ENCODE measurements around the gene TNIK.
"Not testable (repeated sequence)": the region's sequence is repeated elsewhere in the genome, so short reads cannot be mapped to it uniquely, and the experiment has no call there.

The TNIK gene

DNA sequence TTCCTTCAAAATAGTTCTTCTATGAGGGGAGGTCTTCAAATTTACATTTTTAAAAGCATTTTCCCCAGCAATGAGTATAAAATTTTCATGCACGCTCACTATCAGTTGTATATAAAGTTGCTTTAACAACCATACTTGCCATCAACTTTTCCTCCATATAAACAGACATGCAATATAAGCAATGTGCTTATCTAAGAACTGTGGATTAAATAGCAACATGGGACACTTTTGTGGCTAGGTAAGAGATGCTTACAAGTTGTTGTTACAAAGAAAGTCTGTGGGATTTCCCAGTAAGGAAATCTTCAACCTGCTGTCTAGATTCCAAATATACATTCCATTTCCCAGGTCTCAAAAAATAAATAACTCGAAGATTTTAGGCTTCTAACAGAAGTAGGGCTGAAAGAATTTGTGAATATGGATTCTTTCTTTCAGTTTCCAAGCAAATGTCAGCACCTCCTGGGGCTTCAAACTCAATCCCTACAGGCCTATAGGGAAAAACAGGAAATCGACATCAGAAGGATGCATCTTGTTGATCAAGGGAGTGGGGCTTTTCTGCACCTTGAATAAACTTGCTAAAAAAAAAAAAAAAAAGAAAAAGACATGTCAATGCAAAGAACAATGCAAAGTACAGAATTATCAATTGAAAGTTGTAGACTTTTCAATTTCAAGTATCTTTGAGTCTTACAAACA lies 16.1 kb downstream of the TNIK start:
- no peak for DNase-seq

DNA sequence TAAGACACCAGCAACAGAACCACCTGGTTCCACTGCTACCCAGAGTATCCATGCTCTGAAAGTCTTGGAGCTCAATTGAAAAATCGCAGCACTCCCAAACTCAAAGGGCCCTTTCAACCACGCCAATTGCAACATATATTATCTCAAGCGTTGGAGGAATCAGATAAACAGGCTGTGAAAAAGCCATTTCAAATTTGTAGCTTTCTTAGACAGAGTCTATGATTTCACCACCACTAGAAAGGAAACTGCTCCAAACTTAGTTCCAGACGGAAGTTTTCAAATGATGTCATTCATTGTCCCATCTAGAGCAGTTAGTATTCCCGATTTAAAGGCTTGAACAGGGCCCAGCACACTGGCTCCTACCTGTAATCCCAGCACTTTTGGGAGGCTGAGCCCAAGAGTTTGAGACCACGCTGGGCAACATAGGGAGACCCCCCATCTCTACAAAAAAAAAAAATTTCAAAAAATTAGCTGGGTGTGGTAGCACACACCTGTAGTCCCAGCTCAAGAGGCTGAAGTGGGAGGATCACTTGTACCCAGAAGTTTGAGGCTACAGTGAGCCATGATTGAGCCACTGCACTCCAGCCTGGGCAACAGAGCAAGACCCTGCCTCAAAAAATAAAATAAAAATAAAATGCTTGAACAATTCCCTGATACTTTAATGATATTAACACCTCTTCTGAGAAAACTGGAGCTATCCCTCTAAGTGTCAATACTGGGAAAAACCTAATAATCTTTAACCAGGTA lies 16.8 kb downstream of the TNIK start:
- no peak for DNase-seq

DNA sequence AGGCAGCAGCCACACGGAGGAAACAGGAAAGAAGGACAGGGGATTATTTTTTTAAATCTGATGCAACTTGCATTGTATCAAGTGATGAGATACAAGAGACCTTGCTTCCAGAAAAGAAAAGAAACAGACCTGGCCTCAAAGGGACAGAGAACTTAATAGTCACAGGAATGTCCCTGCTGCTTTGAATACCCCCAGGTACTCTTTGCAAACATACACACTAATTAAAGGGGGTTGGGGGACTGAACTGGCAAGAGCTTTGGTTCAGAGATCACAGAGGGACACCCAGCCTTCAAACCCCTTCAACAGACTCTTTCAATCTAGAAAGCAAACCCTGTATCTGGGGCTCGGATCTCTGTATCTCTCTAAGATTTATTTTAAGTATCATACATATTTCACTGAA lies 18.0 kb downstream of the TNIK start:
- DNase-seq = no peak

DNA sequence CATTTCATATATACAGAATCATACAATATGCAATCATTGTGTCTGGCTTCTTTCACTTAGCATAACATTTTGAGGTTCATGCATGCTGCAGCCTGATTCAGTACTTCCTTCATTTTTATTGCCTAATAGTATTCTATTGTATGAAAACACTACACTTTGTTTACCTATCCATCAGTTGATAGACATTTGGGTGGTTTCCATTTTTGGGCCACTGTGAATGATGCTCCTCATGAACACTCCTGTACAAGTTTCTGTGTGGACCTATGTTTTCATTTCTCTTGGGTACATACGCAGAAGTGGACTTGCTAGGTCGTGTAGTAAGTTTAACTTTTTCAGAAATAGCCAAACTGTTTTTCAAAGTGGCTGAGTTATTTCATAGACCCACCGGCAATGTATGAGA lies 18.8 kb downstream of the TNIK start:
- DNase-seq = no peak

DNA sequence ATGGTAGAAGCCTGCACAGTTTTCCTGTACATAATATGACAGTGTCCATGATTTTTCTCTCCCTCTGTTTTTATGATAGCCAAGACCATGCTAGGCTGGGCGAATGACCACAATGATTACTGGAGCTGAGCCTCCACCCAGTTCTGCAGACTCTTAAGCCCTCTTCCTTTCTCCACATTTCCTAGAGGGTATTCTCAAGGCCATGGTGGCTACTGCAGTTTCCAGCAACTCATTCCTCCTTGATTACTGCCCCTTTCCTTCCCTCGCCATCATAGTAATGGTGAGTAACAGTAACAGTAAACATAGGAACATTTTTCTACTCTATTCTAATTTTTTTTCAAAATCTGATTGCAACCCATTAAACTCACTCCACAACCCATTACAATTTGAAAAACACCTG lies 20.2 kb downstream of the TNIK start:
- no peak for DNase-seq

DNA sequence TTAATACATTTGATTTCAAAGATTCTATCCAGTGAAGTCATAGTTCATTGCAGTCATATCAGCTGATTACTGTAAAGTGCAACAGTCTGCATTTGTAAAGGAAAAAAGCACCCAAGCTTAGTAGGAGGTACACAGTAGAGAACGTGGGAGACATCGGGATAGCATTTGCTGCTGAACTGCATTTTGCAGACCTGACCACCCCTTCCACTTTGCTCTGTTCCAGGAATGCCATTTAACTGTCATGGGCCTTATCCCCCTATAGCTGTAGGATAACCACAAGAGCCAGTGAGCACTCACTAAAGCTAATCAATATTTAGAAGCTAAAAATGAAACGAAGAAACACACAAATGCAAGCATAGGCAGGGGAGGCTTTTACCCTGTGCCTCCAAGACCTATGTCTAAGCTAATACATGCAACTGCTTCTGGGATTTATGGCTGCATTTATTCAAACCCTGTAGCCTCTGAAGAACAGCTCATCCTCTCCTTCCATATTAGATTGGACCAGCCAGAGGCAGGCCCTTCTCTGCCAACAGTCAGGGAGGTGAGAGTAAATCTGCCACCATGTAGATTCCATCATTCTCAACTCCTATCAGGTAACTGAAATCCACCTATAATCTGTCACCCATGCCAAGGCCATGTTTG lies 23.0 kb downstream of the TNIK start:
- DNase-seq = no peak

DNA sequence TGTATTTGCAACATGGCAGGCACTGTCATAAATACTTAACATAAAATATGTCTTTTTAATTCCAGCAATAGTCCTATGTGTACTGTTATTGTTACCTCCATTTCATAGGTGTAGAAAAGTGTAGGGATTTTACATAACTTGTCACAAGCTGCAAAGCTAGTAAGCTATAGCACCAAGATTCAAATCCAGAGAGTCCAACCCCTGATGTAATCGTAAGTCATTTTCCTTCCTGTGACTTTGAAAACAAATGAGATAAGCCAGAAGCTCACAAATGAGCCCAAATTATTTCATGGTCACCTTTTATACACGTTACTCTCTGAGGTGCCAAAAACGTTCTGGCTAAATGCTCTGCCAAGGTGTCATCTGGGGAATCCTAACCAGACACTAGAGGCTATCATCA lies 23.8 kb downstream of the TNIK start:
- no peak for DNase-seq

DNA sequence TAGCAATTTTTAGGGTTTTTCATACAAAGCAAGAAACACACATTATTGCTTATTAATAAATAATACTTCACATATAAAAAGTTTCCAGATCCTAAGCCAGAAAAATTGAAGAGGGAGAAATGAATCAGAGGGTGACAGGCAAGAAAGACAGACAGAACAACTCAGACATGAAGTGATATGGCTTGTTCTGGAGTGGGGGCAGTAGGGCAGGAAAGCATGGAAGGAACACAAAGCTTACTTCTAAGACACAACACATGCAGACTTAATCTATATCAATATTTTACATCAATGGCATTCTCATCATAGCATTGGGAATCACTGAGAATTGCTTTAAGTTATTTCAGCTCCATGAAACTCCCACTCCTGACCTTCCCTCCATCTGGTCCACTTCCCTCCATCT lies 24.4 kb downstream of the TNIK start:
- no peak for DNase-seq

DNA sequence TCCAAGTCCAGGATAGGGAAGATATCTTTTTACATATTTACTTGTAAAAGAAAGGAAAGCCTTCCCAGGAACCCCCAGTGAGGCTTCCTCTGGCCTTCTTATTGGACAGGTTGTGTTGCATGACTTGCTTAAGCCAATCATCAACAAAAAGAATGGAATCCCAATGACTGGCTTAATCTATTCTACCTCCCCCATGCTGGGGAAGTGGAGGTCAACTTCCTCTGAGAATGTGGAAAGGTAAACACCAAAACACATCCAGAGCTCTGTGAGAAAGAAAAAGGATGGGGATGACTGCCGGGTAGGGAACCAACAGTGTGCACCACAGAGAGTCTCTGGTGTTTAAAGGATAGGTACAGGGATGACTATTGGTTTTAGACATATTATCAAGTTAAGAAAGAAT lies 25.1 kb downstream of the TNIK start:
- no peak for DNase-seq

DNA sequence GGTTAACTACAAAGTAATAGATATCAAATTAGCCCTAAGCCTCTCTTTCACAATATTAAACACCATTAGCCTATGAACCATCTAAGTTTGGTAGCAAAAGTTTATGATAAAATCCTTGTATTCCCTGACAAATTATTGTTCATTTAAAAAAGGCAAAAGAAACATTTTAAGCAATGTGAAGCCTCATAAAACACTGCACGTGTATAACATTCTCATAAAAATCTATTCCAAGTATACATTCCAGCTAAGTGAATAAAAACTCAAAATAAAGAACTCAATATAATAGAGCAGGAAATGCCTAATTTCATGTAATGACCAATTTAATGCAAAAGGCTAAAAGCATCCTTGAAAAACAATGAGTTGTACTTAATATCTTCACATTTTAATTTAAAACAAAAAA lies 27.7 kb downstream of the TNIK start:
- no peak for DNase-seq

DNA sequence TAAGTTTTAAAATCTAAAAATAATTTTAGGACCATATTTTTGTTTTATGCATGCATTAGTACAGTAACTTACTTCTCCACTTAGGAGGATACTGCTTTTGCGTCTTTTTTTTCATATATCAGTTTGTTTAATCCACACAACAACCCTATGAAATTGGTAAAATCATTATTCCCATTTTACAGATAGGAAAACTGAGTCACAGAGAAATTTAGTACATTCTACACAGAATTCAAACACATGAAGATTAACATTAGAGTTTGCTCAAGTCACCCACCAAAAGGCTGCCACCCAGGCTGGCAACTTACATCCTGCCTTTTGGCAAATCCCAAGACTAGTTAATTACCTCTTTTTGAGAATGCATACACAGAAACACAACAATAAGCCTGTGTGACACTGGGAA lies 28.7 kb downstream of the TNIK start:
- no peak for DNase-seq

DNA sequence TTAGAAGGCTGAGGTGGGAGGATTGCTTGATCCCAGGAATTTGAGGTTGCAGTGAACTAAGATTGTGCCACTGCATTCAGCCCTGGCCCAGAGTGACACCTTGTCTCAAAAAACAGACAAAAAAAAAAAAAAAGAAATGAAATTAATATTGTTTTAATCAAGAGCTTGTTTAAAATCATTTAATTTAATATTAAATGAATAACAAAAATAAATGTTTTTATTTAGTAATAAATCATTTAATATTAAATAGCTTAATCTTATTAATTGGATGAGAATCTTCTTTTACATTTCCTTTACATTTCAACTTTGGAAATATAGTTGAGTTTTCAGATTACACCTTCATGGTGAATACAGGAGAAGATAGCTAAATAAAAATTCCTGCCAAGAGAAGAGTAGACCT lies 29.7 kb downstream of the TNIK start:
- DNase-seq = no peak

DNA sequence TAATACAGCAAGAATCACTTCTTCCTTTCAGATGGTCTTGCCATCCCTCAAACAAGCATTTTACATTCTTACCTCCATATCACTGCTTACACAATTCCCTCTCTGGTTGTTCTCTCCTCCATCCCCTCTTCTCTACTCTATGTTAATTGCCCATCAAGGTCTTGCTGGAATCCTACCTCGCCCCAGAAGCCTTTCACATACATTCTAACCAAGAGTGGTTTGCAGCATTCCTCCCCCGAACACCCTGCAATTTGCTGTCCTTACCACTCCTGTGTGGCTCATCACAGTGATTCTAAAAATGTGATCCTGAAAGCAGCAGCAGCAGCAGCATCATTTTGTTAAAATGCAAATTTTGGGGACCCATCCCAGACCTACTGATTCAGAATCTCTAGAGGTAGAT lies 30.6 kb downstream of the TNIK start:
- no peak for DNase-seq

DNA sequence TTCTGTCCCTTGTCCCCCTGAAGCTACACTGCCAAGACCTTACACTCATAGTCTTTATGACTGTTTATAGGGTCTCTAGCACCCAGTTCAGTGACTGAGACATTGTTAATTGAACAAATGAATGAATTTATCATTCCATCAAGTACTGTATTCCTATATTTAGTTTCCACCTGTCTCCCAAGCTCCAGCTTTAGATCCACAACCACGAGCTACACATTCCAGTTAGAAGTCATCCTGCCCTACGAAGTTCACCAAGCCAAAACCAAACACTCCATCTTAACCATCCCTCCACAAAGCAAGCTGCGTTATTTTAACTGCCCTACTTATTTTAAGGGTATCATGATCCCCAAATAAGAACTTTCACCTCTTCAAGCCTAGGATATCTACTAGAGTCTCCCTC lies 31.3 kb downstream of the TNIK start:
- DNase-seq = no peak

DNA sequence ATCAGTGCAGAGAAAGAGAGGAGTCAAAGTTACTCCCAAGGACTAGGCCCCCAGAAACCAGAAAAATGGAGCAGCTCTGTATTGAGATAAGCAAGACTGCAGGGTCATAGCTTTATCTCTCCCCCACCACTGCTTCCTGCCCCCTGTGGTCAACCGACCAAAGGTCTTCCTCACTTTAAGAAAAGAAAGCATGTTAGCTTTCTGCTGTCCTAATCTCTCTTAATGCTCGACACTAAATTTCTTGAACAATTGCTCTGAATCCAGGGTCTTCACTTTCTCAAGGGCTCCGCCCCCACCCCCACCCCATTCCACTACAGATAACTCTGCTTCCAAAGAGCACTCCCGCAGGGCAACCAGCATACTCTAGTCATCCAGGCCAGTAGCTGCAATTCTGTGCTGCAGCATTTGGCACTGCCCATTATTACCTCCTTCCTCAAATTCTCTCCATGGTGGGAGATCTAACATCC lies 31.9 kb downstream of the TNIK start:
- no peak for DNase-seq

DNA sequence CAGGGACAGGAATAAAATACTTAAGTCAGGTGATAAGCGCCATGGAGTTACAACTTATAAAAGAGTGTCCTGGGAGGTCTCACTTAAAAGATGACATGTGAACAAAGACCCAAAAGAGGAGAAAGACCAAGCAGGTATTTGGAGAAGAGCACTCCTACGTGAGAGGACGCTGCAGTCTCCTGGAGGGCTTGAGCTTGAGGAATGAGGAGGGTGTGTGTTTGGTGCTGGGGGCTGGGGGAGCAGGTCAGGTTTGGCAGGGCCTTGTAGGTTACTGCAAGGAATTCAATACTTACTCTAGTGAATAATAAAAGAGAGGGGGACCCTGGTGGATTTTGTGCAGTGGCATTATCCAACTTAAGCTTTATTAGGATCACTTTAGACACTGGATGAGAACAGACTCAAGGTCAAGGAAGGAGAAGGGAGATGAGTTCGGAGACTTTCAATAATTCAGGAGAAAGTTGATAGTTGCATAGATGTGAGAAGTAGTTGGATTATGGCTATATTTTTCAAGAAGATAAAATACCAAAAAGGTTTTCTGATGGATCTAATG lies 32.4 kb downstream of the TNIK start:
- no peak for DNase-seq

DNA sequence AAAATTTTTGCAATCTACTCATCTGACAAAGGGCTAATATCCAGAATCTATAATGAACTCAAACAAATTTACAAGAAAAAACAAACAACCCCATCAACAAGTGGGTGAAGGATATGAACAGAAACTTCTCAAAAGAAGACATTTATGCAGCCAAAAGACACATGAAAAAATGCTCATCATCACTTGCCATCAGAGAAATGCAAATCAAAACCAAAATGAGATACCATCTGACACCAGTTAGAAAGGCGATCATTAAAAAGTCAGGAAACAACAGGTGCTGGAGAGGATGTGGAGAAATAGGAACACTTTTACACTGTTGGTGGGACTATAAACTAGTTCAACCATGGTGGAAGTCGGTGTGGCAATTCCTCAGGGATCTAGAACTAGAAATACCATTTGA lies 36.1 kb downstream of the TNIK start:
- not testable (repeated sequence) for DNase-seq

DNA sequence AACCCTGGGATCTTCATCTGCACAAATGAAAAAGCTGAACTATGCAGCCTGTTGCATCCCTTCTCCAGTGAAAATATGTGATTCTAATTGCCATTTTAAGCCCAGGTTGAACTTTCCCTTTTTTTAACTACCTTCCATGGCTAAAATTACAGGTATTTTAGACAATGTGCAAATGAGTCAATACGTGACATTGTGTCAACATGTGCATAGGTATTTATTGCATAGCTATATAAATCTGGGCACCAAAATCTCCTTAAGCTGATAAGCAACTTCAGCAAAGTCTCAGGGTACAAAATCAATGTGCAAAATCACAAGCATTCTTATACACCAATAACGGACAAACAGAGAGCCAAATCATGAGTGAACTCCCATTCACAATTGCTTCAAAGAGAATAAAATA lies 37.4 kb downstream of the TNIK start:
- DNase-seq = not testable (repeated sequence)

DNA sequence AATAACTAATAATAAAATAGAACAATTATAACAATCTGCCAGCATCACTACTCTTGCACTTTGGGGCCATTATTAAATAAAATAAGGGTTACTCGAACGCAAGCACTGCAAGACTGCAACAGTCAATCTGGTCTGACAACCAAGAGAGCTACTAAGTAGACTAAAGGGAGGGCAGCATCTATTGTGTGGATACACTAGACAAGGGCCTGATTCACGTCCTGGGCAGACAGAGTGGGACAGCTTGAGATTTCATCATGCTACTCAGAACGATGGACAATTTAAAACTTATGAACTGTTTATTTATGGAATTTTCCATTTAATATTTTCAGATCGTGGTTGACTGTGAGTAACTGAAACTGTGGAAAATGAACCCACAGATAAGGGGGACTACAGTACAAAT lies 39.5 kb downstream of the TNIK start:
- no peak for DNase-seq

DNA sequence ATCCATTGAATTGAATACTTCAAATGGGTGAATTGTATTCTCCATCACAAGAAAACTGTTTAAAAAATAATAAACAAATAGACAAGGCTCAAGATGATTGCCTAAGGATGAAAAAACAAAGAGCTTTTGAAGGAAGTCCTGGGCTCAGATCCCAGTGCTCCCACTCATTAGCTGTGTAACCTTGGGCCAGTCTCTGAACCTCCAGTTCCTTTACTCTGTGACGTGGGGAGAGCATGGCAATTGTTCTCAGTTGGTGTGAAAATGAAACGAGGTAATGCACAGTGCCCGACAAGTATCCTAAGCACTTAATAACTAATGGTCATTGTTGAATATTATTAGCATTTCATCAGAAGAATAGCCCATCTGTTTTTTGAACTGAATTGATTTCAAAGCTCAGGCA lies 40.7 kb downstream of the TNIK start:
- DNase-seq = no peak

DNA sequence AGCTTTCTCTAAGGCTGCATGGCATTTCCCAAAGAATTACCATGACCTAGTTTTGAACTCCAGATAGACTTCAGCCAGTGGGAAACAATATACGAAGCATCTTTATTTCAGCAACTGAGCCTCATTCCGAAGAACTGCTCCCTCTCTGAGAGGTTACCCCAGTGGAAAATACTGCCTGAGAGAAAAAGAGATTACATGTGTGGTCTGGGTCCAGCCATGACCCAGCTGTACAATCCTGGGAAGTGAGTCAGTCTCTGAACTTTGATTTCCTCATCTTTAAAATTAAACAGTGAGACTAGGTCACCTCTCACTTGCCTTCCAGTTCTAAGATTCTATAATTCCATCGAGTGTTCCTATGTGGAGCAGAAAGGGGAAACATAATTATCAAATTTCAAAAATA lies 42.4 kb downstream of the TNIK start:
- DNase-seq = no peak

DNA sequence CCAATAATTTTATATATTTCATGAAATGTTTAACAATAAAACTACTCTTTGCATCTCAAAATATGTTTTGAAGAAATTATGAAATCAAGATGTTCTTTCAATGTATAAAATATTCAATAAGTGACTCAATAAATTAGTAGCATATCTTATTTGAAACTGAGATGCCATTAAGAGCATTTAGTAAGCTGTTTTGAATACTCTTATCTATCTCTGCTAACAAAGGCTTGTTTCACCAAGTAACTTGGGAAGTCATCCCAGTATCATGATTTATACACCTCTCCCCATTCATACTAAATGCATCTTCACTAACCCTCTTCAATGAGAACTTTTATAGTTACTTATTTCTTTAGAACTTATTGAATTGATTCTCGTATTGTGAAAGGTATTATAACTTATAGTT lies 43.1 kb downstream of the TNIK start:
- no peak for DNase-seq

DNA sequence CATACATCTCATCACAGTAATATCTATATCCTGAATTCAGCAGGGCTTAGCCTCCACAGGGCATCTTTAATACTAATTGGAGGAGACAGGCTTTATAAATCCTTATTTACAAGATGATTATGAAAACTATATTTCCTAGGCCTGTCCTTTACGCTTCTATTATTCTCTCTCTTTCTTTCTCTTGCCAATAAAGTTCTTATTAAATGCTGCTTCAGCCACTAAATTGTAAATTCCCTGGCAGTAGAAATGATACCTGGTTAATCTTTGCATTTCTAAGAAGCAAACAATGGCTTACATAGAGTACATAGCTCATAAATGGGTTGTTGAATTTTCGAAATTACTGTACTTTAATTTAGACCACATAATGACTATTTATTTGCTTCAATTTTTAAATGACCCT lies 43.5 kb downstream of the TNIK start:
- no peak for DNase-seq

DNA sequence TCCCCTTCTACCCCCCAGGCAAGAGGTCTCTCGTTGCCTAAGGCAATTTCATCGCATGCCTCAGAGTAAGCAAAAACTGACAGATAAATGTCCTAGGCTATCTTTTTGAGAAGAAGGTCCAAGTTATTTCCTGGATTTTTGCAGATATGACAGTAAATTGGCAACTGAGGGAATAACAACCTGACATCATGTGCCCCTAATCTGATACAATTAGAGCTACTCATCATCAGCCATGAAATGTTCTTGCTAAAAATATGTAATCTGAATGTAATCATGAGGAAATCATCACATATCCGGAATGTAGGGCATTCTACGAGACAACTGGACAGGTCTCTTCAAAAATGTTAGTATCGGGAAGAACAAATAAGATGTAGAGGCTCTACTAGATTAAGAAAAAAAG lies 44.1 kb downstream of the TNIK start:
- no peak for DNase-seq

Data from NCI-H510A treated with DMSO at 0.1 percent for 48 hours (cell line).